Ectodermal cell (in vitro differentiated cells): ENCODE results near the gene PTPRN2.

ENCODE experiments used
- H3K27ac ChIP-seq: 2 replicates; pipeline ENCODE4 v1.7.0; 2013; ENCODE audit warnings: mild to moderate bottlenecking, low read depth, low read length; ENCODE audit not compliant: insufficient read depth, poor library complexity, severe bottlenecking
- H3K27me3 ChIP-seq: 2 replicates; pipeline ENCODE4 v1.7.0; 2013; ENCODE audit warnings: mild to moderate bottlenecking, low read length; ENCODE audit not compliant: insufficient read depth, control insufficient read depth, poor library complexity, severe bottlenecking
- H3K36me3 ChIP-seq: one replicate; pipeline ENCODE4 v1.7.0; 2013; ENCODE audit warnings: low read length; ENCODE audit not compliant: control insufficient read depth, insufficient read depth
- H3K4me1 ChIP-seq: one replicate; pipeline ENCODE4 v1.7.0; 2013; ENCODE audit warnings: low read length; ENCODE audit not compliant: control insufficient read depth, insufficient read depth
- H3K4me3 ChIP-seq: 2 replicates; pipeline ENCODE4 v1.7.0; 2013; ENCODE audit warnings: low read depth, low read length, control low read depth; ENCODE audit not compliant: insufficient read depth
- H3K9me3 ChIP-seq: 2 replicates; pipeline ENCODE4 v1.7.0; 2013; ENCODE audit warnings: mild to moderate bottlenecking, low read length, moderate library complexity; ENCODE audit not compliant: control insufficient read depth
- WGBS, 2 experiments: methylation state at CpG; one replicate each; pipeline ENCODE4 v1.1.7; 2013; ENCODE audit warnings: missing lambda C conversion rate in 2 of 2; 5-methylcytosine and 5-hydroxymethylcytosine counted together

PTPRN2 gene

DNA sequence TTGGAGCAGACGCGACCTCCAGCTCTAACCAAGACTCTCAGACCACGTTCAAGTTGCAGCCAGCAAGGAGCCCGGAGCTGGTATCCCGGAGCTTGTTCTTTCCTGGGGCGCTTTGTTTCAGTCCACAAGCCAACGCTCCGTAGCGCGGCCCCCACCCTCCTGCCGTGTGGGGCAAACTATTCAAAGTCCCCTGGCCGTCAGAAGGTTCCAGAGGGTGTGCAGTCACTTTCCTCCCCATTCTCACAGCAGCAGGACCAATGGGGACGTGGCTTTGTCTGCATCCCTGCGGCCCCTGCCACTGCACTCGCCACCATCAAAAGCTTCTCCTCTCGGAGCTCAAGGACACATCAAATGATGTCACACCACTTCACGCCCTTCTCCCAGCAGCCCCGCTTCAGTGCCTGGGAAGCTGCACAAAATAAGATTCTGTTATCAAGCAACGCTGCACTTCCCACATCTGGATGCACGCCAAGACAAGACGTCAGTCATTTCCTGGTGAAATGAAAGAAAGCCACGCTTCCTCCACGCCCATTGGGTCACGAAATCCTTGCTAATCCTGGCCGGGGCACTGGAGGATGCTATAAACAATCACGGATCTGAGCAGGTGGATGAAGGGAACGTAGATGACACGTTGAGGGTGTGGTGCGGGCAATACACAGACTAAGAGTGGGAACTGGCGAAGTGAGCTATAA lies 348.2 kb downstream of the PTPRN2 start:
- no peaks in the 10 kb centered on the region for H3K36me3 ChIP-seq
- H3K4me1 ChIP-seq: no peaks in the 10 kb centered on the region
- H3K9me3 ChIP-seq: peaks cover 11% of the 10 kb centered on the region
- H3K27ac ChIP-seq: no peak overlapping the region
- no peak overlapping the region for H3K4me3 ChIP-seq
- 79 to 80% methylated on average over 30 of the region's 30 CpGs for WGBS, 2 experiments
- no peaks in the 10 kb centered on the region for H3K27me3 ChIP-seq

DNA sequence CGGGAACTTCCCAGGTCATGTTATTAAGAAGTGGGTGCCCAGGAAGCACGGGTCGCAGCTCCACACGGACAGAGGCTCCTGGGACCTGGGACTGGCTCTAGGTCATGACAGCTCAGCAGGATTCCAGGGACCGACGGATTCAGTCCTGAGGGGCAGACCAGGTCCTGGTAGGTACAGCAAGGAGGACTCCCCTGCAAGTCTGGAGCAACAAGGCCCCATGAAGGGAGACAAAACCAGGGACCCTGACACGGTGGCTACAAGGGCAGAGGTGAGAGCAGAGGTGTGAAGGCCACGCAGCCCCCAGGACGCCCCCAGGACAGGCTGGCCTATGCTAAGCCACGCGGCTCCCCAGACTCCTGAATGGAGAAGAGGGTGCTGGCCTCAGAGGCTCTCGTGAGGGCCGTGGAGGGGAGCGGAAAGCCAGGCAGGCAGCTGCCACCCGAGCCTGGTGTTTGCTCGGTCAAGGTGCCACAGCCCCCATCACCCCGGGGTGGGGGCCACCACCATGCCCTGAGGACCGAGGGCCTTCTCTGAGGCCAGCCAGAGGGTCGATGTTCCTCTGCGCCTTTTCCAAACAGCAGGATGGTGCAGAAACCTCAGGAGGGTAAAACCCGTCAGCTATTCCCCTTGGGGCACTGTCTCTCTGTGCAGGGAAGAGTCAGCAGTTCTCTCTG lies 348.9 kb downstream of the PTPRN2 start:
- Histone ChIP-seq H3K36me3 (no peaks in the 10 kb centered on the region), H3K4me1 (no peaks in the 10 kb centered on the region), H3K27me3 (no peaks in the 10 kb centered on the region), H3K4me3 (no peak overlapping the region), H3K9me3 (peaks cover 7% of the 10 kb centered on the region), H3K27ac (no peak overlapping the region)
- WGBS, 2 experiments: 79 to 80% methylated on average over 21 of the region's 21 CpGs

DNA sequence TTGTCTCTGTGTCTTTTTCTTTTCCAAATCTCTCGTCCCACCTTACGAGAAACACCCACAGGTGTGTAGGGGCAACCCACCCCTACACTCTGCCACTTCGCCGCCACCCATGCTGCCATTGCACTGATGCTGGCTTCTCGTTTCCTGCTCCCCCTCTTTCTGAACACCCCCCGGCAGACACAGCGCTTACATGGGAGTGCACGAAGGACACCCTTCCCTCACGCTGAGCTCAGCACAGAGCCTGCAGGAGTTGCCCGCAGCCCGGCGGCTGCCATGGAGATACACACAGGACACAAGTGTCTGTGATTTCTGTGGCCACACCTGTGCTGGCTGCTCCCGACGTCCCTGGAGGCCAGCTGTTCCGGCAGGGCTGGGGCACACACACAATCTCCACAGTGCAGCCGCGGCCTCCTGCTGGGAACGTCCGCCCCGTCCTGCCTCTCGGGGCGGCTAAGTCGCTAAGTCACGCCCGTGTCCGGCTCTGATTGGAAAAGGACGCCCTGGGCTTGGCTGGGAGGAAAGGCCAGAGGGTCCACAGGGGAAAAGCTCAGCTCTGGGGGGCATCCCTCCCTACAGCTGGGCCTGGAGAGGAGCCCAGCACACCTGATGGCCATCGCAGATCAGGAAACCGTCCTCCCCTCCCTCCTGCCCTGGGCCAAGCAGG lies 349.8 kb downstream of the PTPRN2 start:
- no peaks in the 10 kb centered on the region for H3K27me3 ChIP-seq
- H3K9me3 ChIP-seq: peaks cover 13% of the 10 kb centered on the region
- no peaks in the 10 kb centered on the region for H3K4me1 ChIP-seq
- H3K36me3 ChIP-seq: no peaks in the 10 kb centered on the region
- H3K4me3 ChIP-seq: no peak overlapping the region
- H3K27ac ChIP-seq: no peak overlapping the region
- 87 to 89% methylated on average over 29 of the region's 29 CpGs for WGBS, 2 experiments

GRCh38 chr7:158236400-158236799 lies 351.2 kb downstream of the PTPRN2 start:
- peaks cover 13% of the 10 kb centered on the region for H3K9me3 ChIP-seq
- no peaks in the 10 kb centered on the region for H3K4me1 ChIP-seq
- no peaks in the 10 kb centered on the region for H3K27me3 ChIP-seq
- no peaks in the 10 kb centered on the region for H3K36me3 ChIP-seq
- no peak overlapping the region for H3K27ac ChIP-seq
- no peak overlapping the region for H3K4me3 ChIP-seq
- WGBS, 2 experiments: 80 to 82% methylated on average over 10 to 11 of the region's 11 CpGs

DNA sequence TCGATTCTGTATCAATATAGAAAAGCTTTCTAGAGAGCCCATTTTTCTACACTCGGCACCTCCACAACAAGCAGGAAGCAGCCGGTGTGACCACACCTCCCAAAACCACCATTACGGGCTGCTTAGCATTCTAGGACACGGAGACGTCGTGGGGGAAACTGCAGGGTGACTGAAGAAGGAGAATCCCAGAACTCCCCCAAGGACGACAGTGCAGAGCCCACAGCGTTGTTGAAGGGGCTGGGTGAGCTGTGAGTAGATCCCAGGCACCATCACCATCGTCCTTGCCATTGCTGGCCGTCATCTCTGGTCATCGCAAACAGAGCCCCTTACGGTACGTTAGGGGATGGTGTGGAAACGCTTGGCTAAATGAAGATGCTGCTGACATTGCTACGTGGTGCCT lies 351.8 kb downstream of the PTPRN2 start:
- Histone ChIP-seq H3K36me3 (no peaks in the 10 kb centered on the region), H3K4me1 (no peaks in the 10 kb centered on the region), H3K27me3 (no peaks in the 10 kb centered on the region), H3K9me3 (peaks cover 13% of the 10 kb centered on the region), H3K27ac (no peak overlapping the region), H3K4me3 (no peak overlapping the region)
- WGBS, 2 experiments: 74% methylated on average over 16 of the region's 16 CpGs

GRCh38 chr7:158229945-158230344 lies 357.7 kb downstream of the PTPRN2 start:
- no peaks in the 10 kb centered on the region for H3K36me3 ChIP-seq
- WGBS, 2 experiments: 100% methylated on average over 1 of the region's 1 CpG; no CpG with 5 or more reads in 1 of the 2 experiments
- H3K27me3 ChIP-seq: no peaks in the 10 kb centered on the region
- peaks cover 13% of the 10 kb centered on the region for H3K9me3 ChIP-seq
- no peak overlapping the region for H3K27ac ChIP-seq
- H3K4me3 ChIP-seq: no peak overlapping the region
- no peaks in the 10 kb centered on the region for H3K4me1 ChIP-seq

GRCh38 chr7:158228986-158229385 lies 358.6 kb downstream of the PTPRN2 start:
- Histone ChIP-seq H3K27me3 (no peaks in the 10 kb centered on the region), H3K4me3 (no peak overlapping the region), H3K27ac (no peak overlapping the region), H3K9me3 (peaks cover 17% of the 10 kb centered on the region), H3K4me1 (no peaks in the 10 kb centered on the region), H3K36me3 (no peaks in the 10 kb centered on the region)
- WGBS, 2 experiments: 33 to 36% methylated on average over 2 of the region's 2 CpGs

DNA sequence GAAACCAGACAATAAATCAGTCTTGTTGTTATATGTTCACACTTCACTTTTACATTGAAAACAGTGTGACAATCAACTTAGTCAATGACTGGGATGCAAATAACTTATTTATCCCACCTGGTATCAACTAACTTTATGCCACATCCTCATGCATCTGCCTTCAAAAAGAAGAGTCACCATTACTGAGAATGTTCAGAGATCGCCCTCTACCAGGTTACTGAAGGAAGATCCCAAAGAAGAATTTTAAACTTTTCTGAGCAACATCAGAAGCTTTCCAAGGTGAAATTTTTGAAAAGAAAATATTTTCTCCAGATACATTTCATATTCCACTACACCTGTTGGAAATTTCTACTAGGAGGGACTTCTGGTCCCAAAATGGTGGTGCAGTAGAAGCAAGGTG lies 359.5 kb downstream of the PTPRN2 start:
- WGBS, 2 experiments: 57 to 61% methylated on average over 1 of the region's 1 CpG
- Histone ChIP-seq H3K4me3 (no peak overlapping the region), H3K9me3 (peaks cover 17% of the 10 kb centered on the region), H3K4me1 (no peaks in the 10 kb centered on the region), H3K27me3 (no peaks in the 10 kb centered on the region), H3K36me3 (no peaks in the 10 kb centered on the region), H3K27ac (no peak overlapping the region)

- H3K4me3 ChIP-seq: no peak overlapping the region
- 71 to 76% methylated on average over 13 of the region's 13 CpGs for WGBS, 2 experiments
- peaks cover 17% of the 10 kb centered on the region for H3K9me3 ChIP-seq
- H3K4me1 ChIP-seq: no peaks in the 10 kb centered on the region
- H3K36me3 ChIP-seq: no peaks in the 10 kb centered on the region
- no peaks in the 10 kb centered on the region for H3K27me3 ChIP-seq
- no peak overlapping the region for H3K27ac ChIP-seq
Observed at GRCh38 chr7:158227258-158227984, 360.2 kb downstream of the PTPRN2 start.

- Histone ChIP-seq H3K4me1 (no peaks in the 10 kb centered on the region), H3K9me3 (peaks cover 7% of the 10 kb centered on the region), H3K4me3 (no peak overlapping the region), H3K27me3 (no peaks in the 10 kb centered on the region), H3K36me3 (no peaks in the 10 kb centered on the region), H3K27ac (no peak overlapping the region)
Observed at GRCh38 chr7:158216198-158216597, 371.4 kb downstream of the PTPRN2 start.
